Gastroesophageal sphincter (tissue), 4 donors: Measurements from ENCODE around the gene SLFN14. TPM values are rescaled to one million over a fixed set of nuclear protein-coding genes. Genes with fewer than 3 reads are reported as not detected.

Experiments used
- ATAC-seq: fragments of 150-250 bp; one replicate; pipeline ENCODE4 v1.9.1; 2016; ENCODE audit warnings: mild to moderate bottlenecking, moderate library complexity
- H3K27ac ChIP-seq, 4 donors: fragments of 200-600 bp; sonication (generic) in 3 of 4; 1 replicate in 3 of 4; 2 replicates in 1 of 4; pipeline ENCODE4 v1.5.1; 2016 to 2019
- H3K27me3 ChIP-seq: fragments of 200-600 bp; sonication (generic); one replicate; pipeline ENCODE4 v1.5.1; 2019
- H3K36me3 ChIP-seq, 2 donors: fragments of 200-600 bp; sonication (generic); one replicate each; pipeline ENCODE4 v1.5.1; 2019; ENCODE audit warnings: control low read depth in 1 of 2
- H3K4me1 ChIP-seq, 3 donors: fragments of 200-600 bp; sonication (generic); 1 replicate in 2 of 3; 2 replicates in 1 of 3; pipeline ENCODE4 v1.5.1; 2016 to 2019; ENCODE audit warnings: control low read depth in 2 of 3
- H3K4me3 ChIP-seq, 2 donors: fragments of 200-600 bp; sonication (generic); one replicate each; pipeline ENCODE4 v1.5.1; 2019; ENCODE audit warnings: mild to moderate bottlenecking in 1 of 2, moderate library complexity in 1 of 2
- H3K9me3 ChIP-seq, 3 donors: fragments of 200-600 bp; sonication (generic); one replicate each; pipeline ENCODE4 v1.5.1; 2017 to 2019; ENCODE audit warnings: control low read depth in 2 of 3
- EP300 ChIP-seq: sonication (generic); formaldehyde crosslinking; IDR thresholded peaks from one replicate; pipeline ENCODE4 v1.6.1; 2017; ENCODE audit warnings: antibody characterized with exemption, mild to moderate bottlenecking
- POLR2A ChIP-seq, 2 donors: fragments of 450-650 bp; IDR thresholded peaks; one replicate each; pipeline ENCODE4 v1.6.1; 2017; ENCODE audit warnings: antibody characterized with exemption in 2 of 2, mild to moderate bottlenecking in 2 of 2, moderate library complexity in 1 of 2
- POLR2AphosphoS5 ChIP-seq: sonication (generic); formaldehyde crosslinking; IDR thresholded peaks from one replicate; pipeline ENCODE4 v1.6.1; 2017; ENCODE audit warnings: antibody characterized with exemption
- WGBS, 2 donors: methylation state at CpG; one replicate each; pipeline ENCODE4 v1.1.5; 2018; ENCODE audit warnings: low coverage in 1 of 2; 5-methylcytosine and 5-hydroxymethylcytosine counted together
- total RNA-seq, 4 donors: library from RNA; depleted of rRNA; stranded (reverse); fragments of >200 nt; gene quantifications; one replicate each; pipeline ENCODE4 v1.1.0, GENCODE V29; 2016
- TF ChIP-seq, protein P1 (sequence below), 4 experiments: fragments of 200-600 bp in 2 of 4; fragments of 450-650 bp in 2 of 4; sonication (generic) in 1 of 4; IDR thresholded peaks; one replicate each; pipeline ENCODE4 v1.5.1; 2017 to 2019; ENCODE audit warnings: antibody characterized with exemption in 4 of 4, mild to moderate bottlenecking in 2 of 4, moderate library complexity in 2 of 4

Gene SLFN14
- total RNA-seq, 4 donors from 2014 or later, result not detected

DNA sequence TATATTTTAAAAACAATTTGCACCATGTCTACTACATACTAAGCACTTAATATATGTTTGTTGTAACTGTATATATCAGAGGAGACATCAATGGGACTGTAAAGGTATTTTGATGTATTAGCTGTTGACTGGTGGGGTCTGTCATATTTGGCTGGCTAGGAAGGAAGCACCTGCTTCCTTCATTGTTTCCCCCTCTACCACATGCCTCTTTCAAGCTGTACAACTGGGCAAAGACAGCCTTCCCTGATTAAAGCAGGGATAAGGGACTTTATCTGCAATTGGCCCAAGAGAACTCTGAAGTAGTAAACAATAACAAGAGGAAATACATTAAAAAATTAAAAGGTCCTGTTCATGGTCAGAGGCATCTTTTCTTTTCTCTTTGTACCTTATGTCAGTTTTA is 17.6 kb downstream of the SLFN14 start:
- ATAC-seq, result no peak
- H3K9me3 ChIP-seq, result no peaks in the 10 kb centered on the region
- no peak overlapping the region for H3K27ac ChIP-seq
- peaks cover 25% of the 10 kb centered on the region for H3K27me3 ChIP-seq
- H3K4me3 ChIP-seq, result no peak overlapping the region
- H3K4me1 ChIP-seq, result peaks cover 0 to 19% (median 0%) of the 10 kb centered on the region in 3 donors
- H3K36me3 ChIP-seq, result no peaks in the 10 kb centered on the region
- TF ChIP-seq POLR2AphosphoS5 (no peak), POLR2A (IDR thresholded peaks at IDR 0.05) (no peak), EP300 (no peak)
- TF ChIP-seq, protein P1, sequence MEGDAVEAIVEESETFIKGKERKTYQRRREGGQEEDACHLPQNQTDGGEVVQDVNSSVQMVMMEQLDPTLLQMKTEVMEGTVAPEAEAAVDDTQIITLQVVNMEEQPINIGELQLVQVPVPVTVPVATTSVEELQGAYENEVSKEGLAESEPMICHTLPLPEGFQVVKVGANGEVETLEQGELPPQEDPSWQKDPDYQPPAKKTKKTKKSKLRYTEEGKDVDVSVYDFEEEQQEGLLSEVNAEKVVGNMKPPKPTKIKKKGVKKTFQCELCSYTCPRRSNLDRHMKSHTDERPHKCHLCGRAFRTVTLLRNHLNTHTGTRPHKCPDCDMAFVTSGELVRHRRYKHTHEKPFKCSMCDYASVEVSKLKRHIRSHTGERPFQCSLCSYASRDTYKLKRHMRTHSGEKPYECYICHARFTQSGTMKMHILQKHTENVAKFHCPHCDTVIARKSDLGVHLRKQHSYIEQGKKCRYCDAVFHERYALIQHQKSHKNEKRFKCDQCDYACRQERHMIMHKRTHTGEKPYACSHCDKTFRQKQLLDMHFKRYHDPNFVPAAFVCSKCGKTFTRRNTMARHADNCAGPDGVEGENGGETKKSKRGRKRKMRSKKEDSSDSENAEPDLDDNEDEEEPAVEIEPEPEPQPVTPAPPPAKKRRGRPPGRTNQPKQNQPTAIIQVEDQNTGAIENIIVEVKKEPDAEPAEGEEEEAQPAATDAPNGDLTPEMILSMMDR (IDR thresholded peaks at IDR 0.05), result no peak

DNA sequence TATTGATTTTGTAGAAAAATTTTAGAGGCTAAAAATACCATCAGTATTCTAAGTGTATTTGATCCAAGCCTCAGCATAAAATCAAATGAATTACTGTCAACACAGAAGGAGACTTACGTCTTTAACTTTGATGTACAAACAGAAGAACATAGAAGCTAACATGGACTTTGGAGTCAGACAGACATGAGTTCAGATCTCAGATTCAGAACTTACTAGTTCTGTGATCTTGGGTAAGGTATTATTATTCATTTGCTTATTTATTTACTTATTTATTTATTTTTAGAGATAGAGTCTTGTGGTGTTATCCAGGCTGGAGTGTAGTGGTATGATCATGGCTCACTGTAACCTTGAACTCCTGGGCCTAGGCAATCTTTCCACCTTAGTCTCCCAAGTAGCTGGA is 19.2 kb downstream of the SLFN14 start:
- Histone ChIP-seq H3K27ac (peak overlapping the region in 2 of 4 donors; percentile 59 to 61), H3K9me3 (no peaks in the 10 kb centered on the region), H3K27me3 (peaks cover 25% of the 10 kb centered on the region), H3K4me3 (peak overlapping the region in 1 of 2 donors; percentile 31), H3K36me3 (no peaks in the 10 kb centered on the region), H3K4me1 (peaks cover 0 to 27% (median 0%) of the 10 kb centered on the region in 3 donors)
- TF ChIP-seq POLR2AphosphoS5, result no peak
- TF ChIP-seq EP300, result no peak
- TF ChIP-seq, protein P1 (IDR thresholded peaks at IDR 0.05), result no peak
- TF ChIP-seq POLR2A (IDR thresholded peaks at IDR 0.05), result no peak
- WGBS, 2 donors, result 44 to 67% methylated on average over 1 of the region's 1 CpG
- no peak for ATAC-seq

DNA sequence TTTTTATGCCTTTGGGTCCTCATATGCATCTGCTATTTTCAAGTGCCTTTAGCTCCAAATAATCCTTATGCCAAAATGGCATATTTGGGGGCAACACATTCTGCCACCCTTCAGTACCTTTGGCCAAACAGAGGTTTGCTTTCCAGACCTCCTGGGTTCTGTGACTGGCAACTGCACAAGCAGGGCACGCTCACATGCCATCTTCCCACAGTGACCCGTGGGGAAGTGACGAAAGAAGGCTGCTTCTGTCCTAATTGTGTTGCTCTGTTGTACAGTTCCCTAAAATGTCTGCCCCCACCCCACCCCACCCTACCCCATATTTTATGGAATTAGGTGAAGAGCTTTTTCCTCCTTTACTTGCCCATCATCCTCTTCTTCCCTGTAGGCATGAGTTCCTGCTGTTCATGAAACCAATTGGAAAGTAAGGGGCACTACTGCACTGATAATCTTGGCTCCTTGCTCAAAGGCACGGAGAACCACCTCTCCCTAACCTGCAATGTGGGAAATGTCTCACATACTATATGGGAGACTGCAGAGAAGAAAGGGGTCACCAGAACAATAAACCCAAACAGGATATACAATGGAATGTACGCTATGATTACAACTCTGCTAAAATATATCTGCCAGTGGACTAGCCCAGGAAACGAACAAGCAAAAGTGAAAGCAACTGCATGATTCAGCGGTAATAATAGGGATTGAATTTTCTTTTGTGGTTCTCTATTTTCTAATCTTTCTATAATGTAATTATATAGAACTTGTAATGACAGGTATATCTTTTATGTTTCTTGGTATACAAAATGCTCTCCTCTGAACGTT is 19.8 kb downstream of the SLFN14 start:
- Histone ChIP-seq H3K27ac (peak overlapping the region in 3 of 4 donors; percentile 27 to 61 (median 59)), H3K27me3 (peaks cover 23% of the 10 kb centered on the region), H3K4me3 (peak overlapping the region; percentile 31 to 32), H3K9me3 (no peaks in the 10 kb centered on the region), H3K36me3 (no peaks in the 10 kb centered on the region), H3K4me1 (peaks cover 0 to 27% (median 0%) of the 10 kb centered on the region in 3 donors)
- 40 to 42% methylated on average over 8 of the region's 8 CpGs for WGBS, 2 donors
- TF ChIP-seq POLR2A (IDR thresholded peaks at IDR 0.05), result no peak
- TF ChIP-seq POLR2AphosphoS5, result no peak
- no peak for TF ChIP-seq EP300
- TF ChIP-seq, protein P1 (IDR thresholded peaks at IDR 0.05), result no peak
- peak; percentile 57 for ATAC-seq

DNA sequence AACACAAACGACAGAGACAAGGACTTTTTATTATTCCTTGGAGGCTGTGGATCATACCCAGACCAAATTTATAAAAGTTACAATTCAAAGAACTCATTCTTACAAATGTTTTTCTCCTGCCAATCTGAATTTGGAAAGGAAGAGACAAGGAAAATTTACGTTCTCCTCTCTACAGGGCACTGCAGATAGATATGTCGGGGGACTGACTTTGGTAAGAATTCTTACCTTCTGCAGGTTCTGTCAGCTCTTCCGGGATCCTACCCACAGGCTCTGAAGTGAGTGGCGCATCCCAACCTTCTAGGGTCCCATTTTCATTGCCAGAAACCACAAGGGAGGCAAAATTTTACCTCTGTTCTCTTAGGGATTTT is 21.0 kb downstream of the SLFN14 start:
- H3K36me3 ChIP-seq, result no peaks in the 10 kb centered on the region
- ATAC-seq, result no peak
- peaks cover 0 to 27% (median 0%) of the 10 kb centered on the region in 3 donors for H3K4me1 ChIP-seq
- TF ChIP-seq POLR2A (IDR thresholded peaks at IDR 0.05) (no peak), EP300 (no peak), POLR2AphosphoS5 (no peak)
- TF ChIP-seq, protein P1 (IDR thresholded peaks at IDR 0.05), result no peak
- no peak overlapping the region for H3K4me3 ChIP-seq
- 29 to 43% methylated on average over 4 to 5 of the region's 5 CpGs for WGBS, 2 donors
- H3K27ac ChIP-seq, result peak overlapping the region in 1 of 4 donors; percentile 48
- no peaks in the 10 kb centered on the region for H3K9me3 ChIP-seq
- H3K27me3 ChIP-seq, result peaks cover 19% of the 10 kb centered on the region

DNA sequence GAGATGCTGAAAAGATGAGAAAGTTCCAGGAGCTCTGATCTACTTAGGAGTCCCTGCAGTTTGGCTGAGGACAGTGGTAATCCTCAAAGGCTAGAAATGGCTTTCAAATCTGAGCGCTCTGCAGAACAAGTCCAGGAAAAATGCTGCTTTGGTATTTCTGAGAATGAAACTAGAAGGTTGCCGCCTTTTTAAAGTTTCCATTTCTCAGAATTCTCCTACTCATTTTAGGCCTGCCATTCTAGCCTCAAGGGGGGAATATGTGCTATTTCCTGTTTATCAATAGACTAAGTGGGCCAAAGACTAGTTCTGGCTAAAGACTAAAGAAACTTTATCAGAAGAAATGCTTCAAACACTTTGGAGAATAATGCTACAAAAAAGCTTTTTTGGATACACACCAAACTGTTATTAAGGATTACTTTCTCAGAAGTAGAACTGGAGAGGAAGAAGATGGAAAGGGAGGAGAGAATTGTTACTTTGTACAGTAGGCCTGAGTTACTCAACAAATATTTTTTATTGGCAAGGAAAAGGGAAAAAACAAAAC is 22.9 kb downstream of the SLFN14 start, which contains the start of gene SLFN12L:
TSS of gene SLFN12L (minus strand) at position 78 of the 541 bp plus-strand sequence. CDS start 15,314 bp downstream, outside the sequence.
- Histone ChIP-seq H3K4me3 (no peak within 1 kb of the TSS), H3K27me3 (peaks cover 14% of the 10 kb centered on the region), H3K9me3 (no peaks in the 10 kb centered on the region), H3K4me1 (peaks cover 0 to 27% (median 0%) of the 10 kb centered on the region in 3 donors), H3K27ac (peak within 1 kb of the TSS in 3 of 4 donors; percentile 10 to 42 (median 42)), H3K36me3 (no peaks in the 10 kb centered on the region)
- no peak for ATAC-seq
- TF ChIP-seq POLR2AphosphoS5 (no peak), POLR2A (IDR thresholded peaks at IDR 0.05) (no peak), EP300 (no peak)
- TF ChIP-seq, protein P1 (IDR thresholded peaks at IDR 0.05), result no peak
- 54 to 57% methylated on average over 2 of the region's 2 CpGs for WGBS, 2 donors
